ELF-1 (cell line): ENCODE data around the gene POU2F1.
A peak's percentile ranks its signal among the peaks of the same experiment; 100 is the strongest.

Experiments used
- DNase-seq: peaks from one replicate; pipeline ENCODE4 v3.0.0-alpha.2; 2016; ENCODE audit warnings: low read depth, low spot score

POU2F1 gene

DNA sequence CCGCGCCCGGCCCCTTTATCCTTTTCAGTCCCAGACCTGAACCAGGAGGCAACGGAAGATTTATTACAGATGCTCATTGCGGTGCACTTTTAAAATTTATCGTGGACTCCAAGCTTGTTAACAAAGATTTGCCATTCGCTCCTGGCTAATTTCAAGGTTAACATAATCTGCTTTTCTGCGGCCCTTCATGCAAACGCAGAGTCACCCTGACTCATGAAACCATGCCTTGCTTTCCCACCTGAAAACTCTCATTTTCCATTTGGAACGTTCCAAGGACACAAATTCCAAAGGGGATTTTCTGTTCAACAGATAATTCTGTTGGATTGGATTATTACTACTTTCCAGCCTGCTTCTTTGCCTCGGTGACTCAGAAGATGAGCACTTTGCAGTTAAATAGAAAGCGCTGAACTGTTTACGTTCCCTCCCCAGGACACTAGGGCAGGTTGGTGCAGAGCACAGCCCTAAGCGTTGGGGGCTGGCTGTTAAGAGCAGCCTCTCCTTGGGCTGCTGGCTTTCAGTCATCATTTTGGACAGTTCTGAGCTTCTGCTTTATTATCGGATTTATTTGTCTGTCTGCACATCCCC, 246.5 kb downstream of the POU2F1 start:
- peak; percentile 70 for DNase-seq

- DNase-seq: no peak
These were observed 247.1 kb downstream of the POU2F1 start for GRCh38 chr1:167467752-167468151.

DNA sequence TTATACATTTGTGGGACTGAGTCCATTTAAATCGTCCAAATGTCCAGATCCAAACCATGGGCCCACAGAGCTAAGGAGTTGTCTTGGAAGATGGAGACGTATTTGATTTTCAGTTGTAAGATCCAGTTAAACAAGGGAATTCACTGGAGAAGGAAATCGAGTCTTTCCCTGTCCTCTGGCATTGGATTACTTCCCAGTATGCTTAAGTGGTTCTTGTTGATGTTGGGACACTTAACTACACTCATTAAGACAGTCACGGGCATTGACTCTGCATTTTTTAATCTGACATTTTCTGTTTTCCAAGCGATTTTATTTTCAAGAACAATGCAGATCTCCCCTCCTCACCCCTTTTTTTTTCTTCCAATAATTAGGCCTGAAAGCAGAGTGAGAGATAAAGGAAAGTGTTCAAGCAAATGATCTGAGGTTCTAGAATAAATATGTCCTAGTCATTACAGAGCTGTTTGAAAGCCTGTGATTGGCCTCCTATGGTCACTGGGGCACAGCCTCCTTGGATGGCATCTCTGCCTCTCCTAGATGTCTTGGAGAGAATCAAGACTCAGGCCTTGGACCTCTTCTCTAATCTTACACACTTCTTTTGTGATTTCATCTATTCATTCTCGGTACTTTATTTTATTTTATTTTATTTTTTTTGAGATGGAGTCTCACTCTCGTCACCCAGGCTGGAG, 248.7 kb downstream of the POU2F1 start:
- no peak for DNase-seq

- DNase-seq: no peak
These were observed 250.9 kb downstream of the POU2F1 start for GRCh38 chr1:167471568-167471967.

- no peak for DNase-seq
These were observed 252.3 kb downstream of the POU2F1 start for GRCh38 chr1:167472752-167473521.

- no peak for DNase-seq
These were observed 253.1 kb downstream of the POU2F1 start for GRCh38 chr1:167473761-167474160.

GRCh38 chr1:167474191-167474641, 253.5 kb downstream of the POU2F1 start:
- no peak for DNase-seq

DNA sequence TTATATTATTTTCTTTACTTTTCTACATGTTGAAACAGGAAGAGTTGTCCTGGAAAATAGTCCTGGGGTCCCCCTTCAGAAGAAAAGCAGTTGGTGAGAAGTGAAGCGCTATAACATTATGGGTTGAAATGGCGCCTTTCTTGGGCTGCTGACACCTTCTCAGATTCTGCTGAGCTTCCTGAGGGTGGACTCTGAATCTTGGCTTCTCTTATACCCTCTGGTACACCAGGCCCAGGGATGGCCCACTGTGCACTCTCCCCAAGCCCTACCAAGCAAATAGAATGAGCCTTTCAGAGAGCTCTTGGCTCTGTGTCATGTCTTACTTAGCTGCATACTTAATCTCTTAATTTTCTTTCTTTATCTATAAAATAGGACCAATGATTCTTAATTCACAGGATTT, 255.4 kb downstream of the POU2F1 start:
- DNase-seq: no peak
